CD4-positive, alpha-beta T cell treated with Interferon alpha-2 for 1 hour (primary cell): ENCODE data around the gene HTR4.
A peak's percentile ranks its signal among the peaks of the same experiment; 100 is the strongest.

Experiments
- DNase-seq, 2 donors: peaks; one replicate each; pipeline ENCODE4 v3.0.0-alpha.2; 2020 to 2022

Gene HTR4

DNA sequence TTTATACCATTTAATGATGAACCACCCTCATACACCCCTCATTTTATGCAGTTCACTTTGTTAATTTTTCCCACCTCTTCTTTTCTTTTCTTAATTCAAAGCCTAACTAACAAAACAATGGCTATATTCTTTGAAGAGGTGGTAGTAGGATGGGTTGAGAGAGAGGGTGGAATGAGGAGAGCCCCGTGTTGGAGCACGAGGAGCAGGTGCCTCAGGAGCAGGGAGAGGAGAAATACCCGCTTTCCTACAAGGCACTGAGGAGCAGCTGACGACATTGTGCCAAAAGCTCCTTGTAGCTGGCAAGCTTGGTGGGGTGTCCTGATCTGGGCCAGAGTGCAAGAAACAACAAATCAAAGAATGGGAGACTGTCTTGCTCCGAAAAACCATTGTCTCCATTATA is 129.6 kb downstream of the HTR4 start:
- no peak for DNase-seq

GRCh38 chr5:148523139-148523538 is 131.2 kb downstream of the HTR4 start:
- no peak for DNase-seq

DNA sequence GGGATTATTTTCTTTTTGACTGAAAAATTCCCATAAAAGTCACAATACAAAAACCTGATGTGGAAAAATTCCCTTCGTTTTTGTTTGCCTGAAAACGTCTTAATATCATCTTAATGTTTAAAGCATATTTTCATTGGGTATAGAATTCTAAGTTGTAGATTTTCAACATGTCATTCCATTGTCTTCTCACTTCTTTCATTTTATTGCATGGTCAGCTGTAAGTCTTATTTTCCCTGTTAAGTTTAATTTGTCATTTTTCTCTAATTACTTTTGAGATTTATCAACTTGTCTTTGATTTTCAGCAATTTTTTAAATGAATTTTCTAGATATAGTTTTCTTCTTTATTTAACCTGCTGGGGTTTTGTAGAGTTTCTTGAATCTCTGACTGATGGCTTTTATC is 138.9 kb downstream of the HTR4 start:
- DNase-seq = no peak

- no peak for DNase-seq
These were observed 140.0 kb downstream of the HTR4 start for GRCh38 chr5:148514344-148514743.

DNA sequence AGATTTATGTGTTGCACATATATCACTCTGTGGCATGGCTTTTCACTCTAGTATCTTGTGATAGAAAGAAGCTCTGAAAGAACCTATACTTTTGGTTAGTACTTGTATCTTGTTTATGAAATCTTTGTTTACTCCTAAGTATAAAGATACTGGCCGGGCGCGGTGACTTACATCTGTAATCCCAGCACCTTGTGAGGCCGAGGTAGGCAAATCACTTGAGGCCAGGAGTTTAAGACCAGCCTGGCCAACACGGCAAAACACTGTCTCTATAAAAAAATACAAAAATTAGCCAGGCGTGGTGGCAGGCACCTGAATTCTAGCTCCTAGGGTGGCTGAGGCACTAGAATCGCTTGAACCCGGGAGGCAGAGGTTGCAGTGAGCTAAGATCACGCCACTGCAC is 141.8 kb downstream of the HTR4 start:
- no peak for DNase-seq

DNA sequence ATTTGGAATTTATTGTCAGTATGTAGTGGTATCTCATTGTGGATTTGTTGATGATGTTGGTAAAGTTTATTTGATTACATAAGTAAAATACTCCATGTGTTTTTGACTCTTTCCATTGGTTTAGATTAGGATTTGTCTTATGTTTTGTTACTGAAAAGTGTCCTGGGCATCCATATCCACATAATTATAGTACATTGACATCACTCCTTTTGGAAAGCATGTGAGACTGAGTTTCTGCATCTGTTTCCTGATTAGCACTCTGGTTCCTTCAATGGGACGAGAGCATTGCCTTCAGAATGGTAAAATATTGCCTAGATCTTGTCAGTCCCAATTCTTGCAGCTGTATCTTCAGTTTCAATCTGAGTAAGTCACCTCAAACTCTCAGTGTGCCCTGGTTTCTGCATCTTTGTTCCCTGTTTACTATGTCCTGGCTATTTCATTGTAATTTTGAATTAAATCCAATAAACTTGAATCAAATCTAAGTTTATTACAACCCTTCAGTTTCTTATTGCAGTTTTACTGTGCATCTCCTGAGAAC is 142.4 kb downstream of the HTR4 start:
- DNase-seq = no peak

- DNase-seq = no peak
These were observed 144.4 kb downstream of the HTR4 start for GRCh38 chr5:148509893-148510292.

- no peak for DNase-seq
These were observed 146.7 kb downstream of the HTR4 start for GRCh38 chr5:148507648-148508047.

- DNase-seq = no peak
These were observed 154.9 kb downstream of the HTR4 start for GRCh38 chr5:148499452-148499851.

DNA sequence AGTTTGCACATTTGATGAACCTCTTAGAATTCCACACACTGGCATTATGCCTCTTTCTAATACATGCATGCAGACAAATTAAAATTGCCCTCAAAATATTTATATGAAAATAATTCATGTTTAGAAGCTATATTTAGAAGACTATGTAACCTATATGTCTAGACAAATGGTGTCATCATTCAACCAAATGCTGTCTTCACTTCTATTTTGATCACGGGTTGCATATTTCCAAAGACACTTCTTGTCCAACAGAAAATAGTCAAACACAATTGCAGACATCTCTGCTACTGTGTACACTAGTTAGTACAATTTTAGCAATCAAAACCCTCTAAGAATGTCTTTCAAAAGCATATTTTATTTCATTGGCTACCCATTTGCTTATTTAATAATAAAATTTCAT is 156.6 kb downstream of the HTR4 start:
- no peak for DNase-seq

DNA sequence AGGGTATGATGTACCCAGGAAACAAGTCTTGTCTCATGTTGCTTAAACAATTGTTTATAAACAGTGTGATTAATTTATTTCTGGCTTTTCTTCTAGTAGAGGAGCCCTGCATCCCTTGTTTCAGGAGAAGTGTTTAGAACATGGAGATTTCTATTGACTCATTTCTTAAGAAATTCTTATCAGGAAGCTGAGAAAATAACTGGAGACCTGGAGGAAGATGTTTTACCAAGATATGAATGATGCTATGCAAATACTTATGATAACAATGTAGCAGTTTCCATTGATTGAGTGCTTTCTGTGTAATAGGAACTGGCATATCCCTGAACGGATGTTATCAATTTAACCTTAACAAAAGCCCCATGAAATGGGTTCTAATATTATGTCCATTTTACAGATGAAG is 162.0 kb downstream of the HTR4 start:
- DNase-seq = no peak

- DNase-seq = no peak
These were observed 162.5 kb downstream of the HTR4 start for GRCh38 chr5:148491793-148492184.

- DNase-seq = no peak
These were observed 163.1 kb downstream of the HTR4 start for GRCh38 chr5:148491015-148491792.

- DNase-seq = no peak
These were observed 165.6 kb downstream of the HTR4 start for GRCh38 chr5:148488757-148489156.

- no peak for DNase-seq
These were observed 167.9 kb downstream of the HTR4 start for GRCh38 chr5:148486456-148486855.

- DNase-seq = no peak
These were observed 169.7 kb downstream of the HTR4 start for GRCh38 chr5:148484651-148485050.

DNA sequence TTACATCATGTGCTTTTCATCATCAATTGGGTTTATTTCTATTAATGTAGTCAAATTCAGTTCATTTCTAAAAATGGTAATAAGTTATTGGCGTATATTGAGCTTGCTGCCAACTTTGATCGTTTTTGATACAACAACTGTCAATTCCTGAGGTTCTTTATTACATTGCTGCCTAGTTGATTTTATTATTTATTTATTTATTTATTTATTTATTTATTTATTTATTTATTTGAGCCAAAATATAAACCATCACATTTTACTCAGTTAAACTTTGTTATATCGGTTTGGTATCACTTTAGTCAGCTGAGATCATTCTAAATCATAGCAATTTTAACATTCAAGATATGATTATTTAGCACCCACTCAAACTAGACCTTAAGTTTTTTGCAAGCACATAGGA is 170.6 kb downstream of the HTR4 start:
- DNase-seq = no peak

GRCh38 chr5:148482697-148483462 is 171.4 kb downstream of the HTR4 start:
- peak; percentile 27 to 45 for DNase-seq

DNA sequence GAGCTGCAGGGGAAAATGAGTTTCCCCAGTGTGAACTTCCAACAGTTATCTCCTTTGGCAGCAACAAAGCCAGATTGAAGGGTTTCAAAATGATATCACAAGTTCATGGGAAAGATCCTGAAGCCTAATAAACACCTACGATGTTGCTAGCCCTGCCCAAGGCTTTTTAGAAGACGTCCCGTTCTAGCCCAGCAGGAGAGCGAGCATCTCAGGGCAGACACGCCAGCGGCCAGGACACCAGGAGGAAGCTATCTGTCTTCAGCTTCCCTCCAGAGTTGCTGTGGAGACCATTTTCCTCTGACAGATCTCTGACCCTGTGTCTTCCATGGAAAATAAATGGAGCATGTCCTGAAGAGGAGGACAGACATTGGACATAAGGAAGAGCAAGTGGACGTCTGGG is 172.1 kb downstream of the HTR4 start:
- DNase-seq = no peak

GRCh38 chr5:148477429-148477828 is 176.9 kb downstream of the HTR4 start:
- DNase-seq = no peak

- no peak for DNase-seq
These were observed 178.0 kb downstream of the HTR4 start for GRCh38 chr5:148476302-148476701.

- no peak for DNase-seq
These were observed 180.3 kb downstream of the HTR4 start for GRCh38 chr5:148474025-148474511.

GRCh38 chr5:148471379-148471778 is 182.9 kb downstream of the HTR4 start:
- no peak for DNase-seq

- DNase-seq = no peak
These were observed 184.8 kb downstream of the HTR4 start for GRCh38 chr5:148469501-148469935.
